HG03469 (cell line): ENCODE data around the gene DHODH.
"Not testable (repeated sequence)": the region's sequence is repeated elsewhere in the genome, so short reads cannot be mapped to it uniquely, and the experiment has no call there.

Experiments used
- ATAC-seq: cut with Tn5 transposase; IDR thresholded peaks from one replicate; pipeline ENCODE4 v1.9.1; 2021; ENCODE audit warnings: mild to moderate bottlenecking, moderate library complexity, moderate number of reproducible peaks; ENCODE audit not compliant: unreplicated experiment

Gene DHODH

GRCh38 chr16:72050769-72051464 is 42.4 kb downstream of the DHODH start:
- ATAC-seq, result no peak

DNA sequence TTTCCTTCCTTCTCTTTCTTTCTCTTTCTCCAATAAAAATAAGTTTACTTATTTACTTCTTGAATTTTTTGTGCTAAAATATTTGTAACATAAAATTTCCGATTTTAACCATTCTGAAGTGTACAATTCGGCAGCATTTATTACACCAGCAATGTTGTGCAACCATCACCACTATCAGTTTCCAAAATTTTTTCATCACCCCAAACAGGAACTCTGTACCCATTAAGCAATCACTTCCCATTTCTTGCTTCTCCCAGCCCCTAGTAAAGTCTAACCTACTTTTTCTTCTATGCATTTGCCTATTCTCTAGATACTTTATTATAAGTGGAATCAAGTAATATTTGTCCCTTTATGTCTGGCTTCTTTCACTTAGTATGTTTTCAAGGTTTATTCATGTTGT is 43.3 kb downstream of the DHODH start:
- no peak for ATAC-seq

DNA sequence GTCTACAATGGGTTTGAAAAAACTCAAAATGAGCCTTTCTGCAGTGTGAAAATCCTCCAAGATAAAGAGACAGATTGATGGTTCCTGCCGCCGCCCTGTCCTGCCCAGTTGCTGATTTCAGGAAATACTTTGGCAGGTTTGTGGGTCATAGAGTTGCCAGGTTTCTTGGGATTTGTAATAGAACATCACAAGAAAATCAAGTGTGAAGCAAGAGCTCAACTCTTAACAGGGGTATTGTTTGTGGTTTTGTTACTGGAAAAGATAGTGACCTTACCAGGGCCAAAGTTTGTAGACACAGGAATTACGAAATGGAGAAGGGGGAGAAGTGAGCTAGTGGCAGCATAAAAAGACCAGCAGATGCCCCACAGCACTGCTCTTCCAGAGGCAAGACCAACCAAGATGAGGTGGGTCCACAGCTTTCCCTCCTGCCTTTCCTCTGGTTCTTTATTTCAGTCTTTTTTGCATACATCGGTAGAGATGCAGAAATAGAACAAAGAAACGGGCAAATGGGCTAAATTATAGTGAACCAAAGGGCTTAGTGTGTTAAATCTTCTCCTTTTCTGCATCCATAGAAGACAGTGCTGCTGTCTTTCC is 45.8 kb downstream of the DHODH start, which contains the start of gene HP:
Gene HP, plus strand, starts transcription at position 252 of the 594 bp plus-strand sequence. Its CDS starts 148 bp downstream, at position 400.
- not testable (repeated sequence) for ATAC-seq

- ATAC-seq, result no peak
These were observed 47.4 kb downstream of the DHODH start for GRCh38 chr16:72055911-72056310.

DNA sequence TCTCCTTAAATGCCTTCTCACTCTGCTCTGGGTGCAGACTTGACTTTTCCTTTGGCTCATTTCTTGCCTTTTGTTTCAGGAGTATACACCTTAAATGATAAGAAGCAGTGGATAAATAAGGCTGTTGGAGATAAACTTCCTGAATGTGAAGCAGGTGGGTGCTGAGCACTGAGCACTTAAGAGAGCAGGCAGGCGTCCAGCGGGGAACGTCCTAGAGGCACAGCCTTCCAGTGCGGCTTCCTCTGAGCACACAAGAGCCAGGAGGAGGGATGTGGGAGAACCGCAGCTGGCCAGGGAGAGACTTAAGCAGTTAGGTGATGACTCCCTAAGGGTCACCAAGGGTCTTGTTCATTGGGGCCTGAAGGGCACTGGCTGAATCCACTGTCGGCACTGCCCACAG is 48.8 kb downstream of the DHODH start:
- not testable (repeated sequence) for ATAC-seq

- ATAC-seq, result not testable (repeated sequence)
These were observed 50.5 kb downstream of the DHODH start for GRCh38 chr16:72059060-72059459.

DNA sequence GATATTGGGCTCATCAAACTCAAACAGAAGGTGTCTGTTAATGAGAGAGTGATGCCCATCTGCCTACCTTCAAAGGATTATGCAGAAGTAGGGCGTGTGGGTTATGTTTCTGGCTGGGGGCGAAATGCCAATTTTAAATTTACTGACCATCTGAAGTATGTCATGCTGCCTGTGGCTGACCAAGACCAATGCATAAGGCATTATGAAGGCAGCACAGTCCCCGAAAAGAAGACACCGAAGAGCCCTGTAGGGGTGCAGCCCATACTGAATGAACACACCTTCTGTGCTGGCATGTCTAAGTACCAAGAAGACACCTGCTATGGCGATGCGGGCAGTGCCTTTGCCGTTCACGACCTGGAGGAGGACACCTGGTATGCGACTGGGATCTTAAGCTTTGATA is 51.9 kb downstream of the DHODH start:
- ATAC-seq, result no peak

GRCh38 chr16:72061564-72061963 is 53.0 kb downstream of the DHODH start:
- ATAC-seq, result no peak

- no peak for ATAC-seq
These were observed 55.9 kb downstream of the DHODH start for GRCh38 chr16:72064361-72064894.

- ATAC-seq, result no peak
These were observed 58.2 kb downstream of the DHODH start for GRCh38 chr16:72066747-72067146.

DNA sequence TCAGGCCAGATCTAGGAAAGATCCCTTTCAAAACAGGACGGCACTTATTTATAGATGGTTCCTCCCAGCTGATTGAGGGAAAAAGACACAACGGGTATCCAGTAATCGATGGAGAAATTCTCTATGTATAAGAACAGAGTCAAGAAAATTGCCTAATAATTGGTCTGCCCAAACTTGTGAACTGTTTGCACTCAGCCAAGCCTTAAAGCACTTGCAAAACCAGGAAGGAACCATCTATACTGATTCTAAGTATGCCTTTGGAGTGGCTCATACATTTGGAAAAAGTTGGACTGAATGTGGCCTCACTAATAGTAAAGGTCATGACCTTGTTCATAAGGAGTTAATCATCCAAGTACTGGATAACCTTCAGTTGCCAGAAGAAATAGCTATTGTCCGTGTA is 60.4 kb downstream of the DHODH start:
- no peak for ATAC-seq

- ATAC-seq, result no peak
These were observed 64.2 kb downstream of the DHODH start for GRCh38 chr16:72072514-72073342.

DNA sequence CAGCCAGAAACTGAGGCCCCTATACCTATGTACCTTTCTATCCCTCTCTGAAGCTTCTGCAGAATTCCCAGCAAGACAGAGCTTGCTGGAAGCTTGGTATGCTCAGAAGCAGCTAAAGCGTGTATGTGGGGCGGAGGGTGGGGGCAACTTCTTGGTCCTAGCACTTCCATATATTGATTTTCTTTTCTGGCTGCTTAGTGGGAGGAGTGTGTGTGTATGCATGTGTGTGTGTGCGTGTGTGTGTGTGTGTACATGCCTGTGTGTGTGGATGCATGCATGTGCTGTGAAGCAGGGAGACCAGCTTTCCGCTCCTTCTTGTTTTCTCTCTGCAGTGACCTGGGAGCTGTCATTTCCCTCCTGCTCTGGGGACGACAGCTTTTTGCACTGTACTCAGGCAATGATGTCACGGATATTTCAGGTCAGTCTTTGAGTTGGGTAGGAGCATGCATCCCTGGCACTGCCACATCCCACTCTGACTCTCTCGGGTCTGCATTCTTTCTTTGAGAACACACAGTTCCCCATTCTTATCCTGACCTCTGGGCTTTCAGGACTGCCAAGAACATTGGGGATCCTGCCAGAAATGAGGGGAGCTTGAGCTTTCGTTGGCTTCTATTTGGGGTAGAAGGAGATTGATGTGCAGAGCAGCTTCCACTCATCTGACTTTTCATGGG is 65.2 kb downstream of the DHODH start:
- no peak for ATAC-seq

DNA sequence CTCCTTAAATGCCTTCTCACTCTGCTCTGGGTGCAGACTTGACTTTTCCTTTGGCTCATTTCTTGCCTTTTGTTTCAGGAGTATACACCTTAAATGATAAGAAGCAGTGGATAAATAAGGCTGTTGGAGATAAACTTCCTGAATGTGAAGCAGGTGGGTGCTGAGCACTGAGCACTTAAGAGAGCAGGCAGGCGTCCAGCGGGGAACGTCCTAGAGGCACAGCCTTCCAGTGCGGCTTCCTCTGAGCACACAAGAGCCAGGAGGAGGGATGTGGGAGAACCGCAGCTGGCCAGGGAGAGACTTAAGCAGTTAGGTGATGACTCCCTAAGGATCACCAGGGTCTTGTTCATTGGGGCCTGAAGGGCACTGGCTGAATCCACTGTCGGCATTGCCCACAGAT is 66.5 kb downstream of the DHODH start:
- ATAC-seq, result not testable (repeated sequence)
